ENCODE data around the gene CFAP298. TPM values are rescaled to one million over a fixed set of nuclear protein-coding genes. Genes with fewer than 3 reads are reported as not detected.
"Not testable (repeated sequence)": the region's sequence is repeated elsewhere in the genome, so short reads cannot be mapped to it uniquely, and the experiment has no call there.

Gene CFAP298
- total and polyA plus RNA-seq, 2 of the 13 experiments (the other 11 are each of a cell fraction or from before 2014, with no cell fraction given) = 21.2 to 62.2 TPM

DNA sequence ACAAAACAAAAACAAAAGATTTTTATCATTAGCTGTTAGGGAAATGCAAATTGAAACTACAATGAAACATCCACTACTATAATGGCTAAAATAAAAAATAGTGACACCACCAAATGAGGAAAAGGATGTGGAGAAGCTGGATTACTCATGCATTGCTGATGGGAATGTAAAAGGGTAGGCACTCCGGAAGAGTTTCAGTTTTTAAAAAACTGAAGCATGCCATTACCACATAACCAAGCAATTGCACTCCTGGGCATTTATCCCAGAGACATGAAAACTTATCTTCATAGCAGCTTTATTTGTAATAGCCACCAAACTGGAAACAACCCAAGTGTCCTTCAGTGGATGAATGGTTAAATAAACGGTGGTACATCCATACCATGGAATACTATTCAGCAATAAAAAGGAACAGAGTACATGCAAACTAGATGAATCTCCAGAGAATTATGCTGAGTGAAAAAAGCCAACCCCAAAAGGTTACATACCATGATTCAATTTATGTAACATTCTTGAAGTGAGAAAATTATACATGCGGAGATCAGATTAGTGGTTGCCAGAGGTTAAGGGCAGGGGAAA, 14.5 kb upstream of the CFAP298 start:
- BruUV-seq (replicated peaks) = no TSS peak
- intact Hi-C loops (cut with micrococcal nuclease; ENCODE audit: unreplicated experiment) = no loop called here
- TF ChIP-seq, protein P1, sequence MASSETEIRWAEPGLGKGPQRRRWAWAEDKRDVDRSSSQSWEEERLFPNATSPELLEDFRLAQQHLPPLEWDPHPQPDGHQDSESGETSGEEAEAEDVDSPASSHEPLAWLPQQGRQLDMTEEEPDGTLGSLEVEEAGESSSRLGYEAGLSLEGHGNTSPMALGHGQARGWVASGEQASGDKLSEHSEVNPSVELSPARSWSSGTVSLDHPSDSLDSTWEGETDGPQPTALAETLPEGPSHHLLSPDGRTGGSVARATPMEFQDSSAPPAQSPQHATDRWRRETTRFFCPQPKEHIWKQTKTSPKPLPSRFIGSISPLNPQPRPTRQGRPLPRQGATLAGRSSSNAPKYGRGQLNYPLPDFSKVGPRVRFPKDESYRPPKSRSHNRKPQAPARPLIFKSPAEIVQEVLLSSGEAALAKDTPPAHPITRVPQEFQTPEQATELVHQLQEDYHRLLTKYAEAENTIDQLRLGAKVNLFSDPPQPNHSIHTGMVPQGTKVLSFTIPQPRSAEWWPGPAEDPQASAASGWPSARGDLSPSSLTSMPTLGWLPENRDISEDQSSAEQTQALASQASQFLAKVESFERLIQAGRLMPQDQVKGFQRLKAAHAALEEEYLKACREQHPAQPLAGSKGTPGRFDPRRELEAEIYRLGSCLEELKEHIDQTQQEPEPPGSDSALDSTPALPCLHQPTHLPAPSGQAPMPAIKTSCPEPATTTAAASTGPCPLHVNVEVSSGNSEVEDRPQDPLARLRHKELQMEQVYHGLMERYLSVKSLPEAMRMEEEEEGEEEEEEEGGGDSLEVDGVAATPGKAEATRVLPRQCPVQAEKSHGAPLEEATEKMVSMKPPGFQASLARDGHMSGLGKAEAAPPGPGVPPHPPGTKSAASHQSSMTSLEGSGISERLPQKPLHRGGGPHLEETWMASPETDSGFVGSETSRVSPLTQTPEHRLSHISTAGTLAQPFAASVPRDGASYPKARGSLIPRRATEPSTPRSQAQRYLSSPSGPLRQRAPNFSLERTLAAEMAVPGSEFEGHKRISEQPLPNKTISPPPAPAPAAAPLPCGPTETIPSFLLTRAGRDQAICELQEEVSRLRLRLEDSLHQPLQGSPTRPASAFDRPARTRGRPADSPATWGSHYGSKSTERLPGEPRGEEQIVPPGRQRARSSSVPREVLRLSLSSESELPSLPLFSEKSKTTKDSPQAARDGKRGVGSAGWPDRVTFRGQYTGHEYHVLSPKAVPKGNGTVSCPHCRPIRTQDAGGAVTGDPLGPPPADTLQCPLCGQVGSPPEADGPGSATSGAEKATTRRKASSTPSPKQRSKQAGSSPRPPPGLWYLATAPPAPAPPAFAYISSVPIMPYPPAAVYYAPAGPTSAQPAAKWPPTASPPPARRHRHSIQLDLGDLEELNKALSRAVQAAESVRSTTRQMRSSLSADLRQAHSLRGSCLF (CRISPR knock-in tag; IDR thresholded peaks at IDR 0.05; ENCODE audit: borderline replicate concordance) = no peak
- H4K20me1 ChIP-seq (ENCODE audit: insufficient read depth, low read length) = no peaks in the 10 kb centered on the region
- ChIA-PET POLR2A (no interaction called here), CTCF (ENCODE audit: low intra/inter-chr PET ratio, low total read pairs) (no interaction called here)
- H3K4me1 ChIP-seq (ENCODE audit: insufficient read depth, low read length) = no peaks in the 10 kb centered on the region
- H3K4me2 ChIP-seq (ENCODE audit: low read depth, low read length) = no peak overlapping the region
- H3K27me3 ChIP-seq (ENCODE audit: control insufficient read depth in 1 of 2, insufficient read depth in 2 of 2, low read length in 2 of 2) = no peaks in the 10 kb centered on the region; a peak in 1 of 5 replicates
- H2AFZ ChIP-seq (ENCODE audit: low read length) = no peak overlapping the region
- WGBS (ENCODE audit: low lambda C conversion rate) = 63% methylated on average over 3 of the region's 3 CpGs
- H3K36me3 ChIP-seq (replicated peaks in 1 of 2; ENCODE audit: control insufficient read depth in 1 of 2, insufficient read depth in 2 of 2, low read length in 2 of 2) = peaks cover 0 to 4% of the 10 kb centered on the region in 2 experiments; a peak in 1 of 5 replicates
- ATAC-seq (no peak), DNase-seq (ENCODE audit: low spot score) (no peak), FAIRE-seq (no peak)
- in situ Hi-C loops (cut with HindIII; ENCODE audit: extremely low pct_ligation_motif_present, low pct_unique_long_range_greater_than_20kb) = no loop called here
- no peak overlapping the region for H3K4me3 ChIP-seq (replicated peaks in 1 of 3; ENCODE audit: insufficient read depth in 1 of 3, low read depth in 2 of 3, low read length in 3 of 3)
- no peaks in the 10 kb centered on the region for H3K9me3 ChIP-seq (ENCODE audit: low read length)
- H3K79me2 ChIP-seq (ENCODE audit: insufficient read depth, low read length) = no peaks in the 10 kb centered on the region
- no peak overlapping the region for H3K9ac ChIP-seq (ENCODE audit: insufficient read depth, low read depth, low read length)
- no peak overlapping the region for H3K27ac ChIP-seq (ENCODE audit: extremely low read length, insufficient read depth, low read length)

DNA sequence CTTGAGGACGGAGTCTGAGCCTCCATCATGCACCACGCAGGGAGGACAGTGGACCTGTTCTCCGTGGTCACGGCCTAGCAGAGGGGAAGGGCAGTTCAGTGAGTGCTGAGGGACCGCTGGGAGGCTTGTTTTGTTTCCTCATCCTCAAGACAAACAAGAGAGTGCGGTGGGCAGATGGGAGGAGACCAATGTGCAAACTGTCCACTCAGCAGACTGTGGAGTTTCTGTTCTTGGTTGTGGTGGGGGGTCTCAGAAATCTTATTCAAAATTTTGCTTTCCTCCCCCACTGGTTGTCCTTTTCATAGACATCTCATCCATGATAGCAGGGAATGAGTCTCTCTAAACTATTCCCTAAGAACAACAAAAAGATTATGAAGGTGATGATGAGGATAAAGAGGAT, 6.0 kb upstream of the CFAP298 start:
- H4K20me1 ChIP-seq (ENCODE audit: insufficient read depth, low read length); DNase-seq (ENCODE audit: low spot score); H2AFZ ChIP-seq (ENCODE audit: low read length); H3K79me2 ChIP-seq (ENCODE audit: insufficient read depth, low read length); H3K9ac ChIP-seq (ENCODE audit: insufficient read depth, low read depth, low read length); intact Hi-C loops (cut with micrococcal nuclease; ENCODE audit: unreplicated experiment); ATAC-seq; H3K27me3 ChIP-seq (ENCODE audit: control insufficient read depth in 1 of 2, insufficient read depth in 2 of 2, low read length in 2 of 2); BruUV-seq (replicated peaks); CTCF ChIA-PET (ENCODE audit: low intra/inter-chr PET ratio, low total read pairs); H3K27ac ChIP-seq (ENCODE audit: extremely low read length, insufficient read depth, low read length); FAIRE-seq; H3K36me3 ChIP-seq (replicated peaks in 1 of 2; ENCODE audit: control insufficient read depth in 1 of 2, insufficient read depth in 2 of 2, low read length in 2 of 2); in situ Hi-C loops (cut with HindIII; ENCODE audit: extremely low pct_ligation_motif_present, low pct_unique_long_range_greater_than_20kb); POLR2A ChIA-PET; H3K4me1 ChIP-seq (ENCODE audit: insufficient read depth, low read length); H3K9me3 ChIP-seq (ENCODE audit: low read length): not testable (repeated sequence)
- 7% methylated on average over 2 of the region's 6 CpGs for WGBS (ENCODE audit: low lambda C conversion rate)
- peak overlapping the region; percentile 70 for H3K4me2 ChIP-seq (ENCODE audit: low read depth, low read length)
- H3K4me3 ChIP-seq (replicated peaks in 1 of 3; ENCODE audit: insufficient read depth in 1 of 3, low read depth in 2 of 3, low read length in 3 of 3) = peak overlapping the region in 1 of 3 experiments; percentile 46; a peak in 1 of 6 replicates
- TF ChIP-seq MAFK (conservative IDR thresholded peaks at IDR 0.05 in 1 of 2, IDR thresholded peaks at IDR 0.05 in 1 of 2; ENCODE audit: low read length in 2 of 2) = peak; percentile 29 to 43; a peak in 3 of 4 replicates

Data from HepG2 (cell line).